ENCODE data around the gene ZSCAN23.

ZSCAN23 gene

DNA sequence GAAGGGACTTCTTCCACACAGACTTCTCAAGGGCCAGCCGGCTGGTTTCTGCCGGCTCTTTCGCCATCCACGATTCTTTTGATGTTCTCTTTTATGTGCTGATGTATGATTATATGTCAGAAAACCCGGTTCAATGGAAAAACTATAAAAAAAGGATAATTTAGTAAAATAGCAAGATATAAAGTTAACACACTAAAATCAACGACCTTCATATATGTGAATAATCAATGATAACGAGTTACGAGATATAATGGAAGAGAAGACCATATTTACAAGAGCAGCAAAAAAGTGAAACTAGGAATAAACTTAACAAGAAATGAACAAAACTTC is 43.2 kb downstream of the ZSCAN23 start:
- CTCF ChIA-PET, result no interaction called here
- POLR2A ChIA-PET, result no interaction called here
- TF ChIP-seq TARDBP (IDR thresholded peaks at IDR 0.05) (no peak), ZNF384 (IDR thresholded peaks at IDR 0.05) (no peak), CTBP1 (IDR thresholded peaks at IDR 0.05; ENCODE audit: borderline replicate concordance) (no peak), FOXM1 (IDR thresholded peaks at IDR 0.05; ENCODE audit: borderline replicate concordance) (no peak), FOXA1 (IDR thresholded peaks at IDR 0.05) (no peak), ARNT (IDR thresholded peaks at IDR 0.05) (no peak), PKNOX1 (IDR thresholded peaks at IDR 0.05) (no peak), ELF4 (IDR thresholded peaks at IDR 0.05) (no peak), HDGF (IDR thresholded peaks at IDR 0.05; ENCODE audit: borderline replicate concordance) (no peak), BHLHE40 (IDR thresholded peaks at IDR 0.05; ENCODE audit: borderline replicate concordance) (no peak), SUZ12 (IDR thresholded peaks at IDR 0.05) (no peak), SP1 (IDR thresholded peaks at IDR 0.05) (no peak), L3MBTL2 (conservative IDR thresholded peaks at IDR 0.05) (no peak), LEF1 (IDR thresholded peaks at IDR 0.05; ENCODE audit: borderline replicate concordance) (no peak), NFRKB (IDR thresholded peaks at IDR 0.05) (no peak), FOXK2 (IDR thresholded peaks at IDR 0.05) (no peak)
- no peak for DNase-seq (ENCODE audit: extremely low spot score)

DNA sequence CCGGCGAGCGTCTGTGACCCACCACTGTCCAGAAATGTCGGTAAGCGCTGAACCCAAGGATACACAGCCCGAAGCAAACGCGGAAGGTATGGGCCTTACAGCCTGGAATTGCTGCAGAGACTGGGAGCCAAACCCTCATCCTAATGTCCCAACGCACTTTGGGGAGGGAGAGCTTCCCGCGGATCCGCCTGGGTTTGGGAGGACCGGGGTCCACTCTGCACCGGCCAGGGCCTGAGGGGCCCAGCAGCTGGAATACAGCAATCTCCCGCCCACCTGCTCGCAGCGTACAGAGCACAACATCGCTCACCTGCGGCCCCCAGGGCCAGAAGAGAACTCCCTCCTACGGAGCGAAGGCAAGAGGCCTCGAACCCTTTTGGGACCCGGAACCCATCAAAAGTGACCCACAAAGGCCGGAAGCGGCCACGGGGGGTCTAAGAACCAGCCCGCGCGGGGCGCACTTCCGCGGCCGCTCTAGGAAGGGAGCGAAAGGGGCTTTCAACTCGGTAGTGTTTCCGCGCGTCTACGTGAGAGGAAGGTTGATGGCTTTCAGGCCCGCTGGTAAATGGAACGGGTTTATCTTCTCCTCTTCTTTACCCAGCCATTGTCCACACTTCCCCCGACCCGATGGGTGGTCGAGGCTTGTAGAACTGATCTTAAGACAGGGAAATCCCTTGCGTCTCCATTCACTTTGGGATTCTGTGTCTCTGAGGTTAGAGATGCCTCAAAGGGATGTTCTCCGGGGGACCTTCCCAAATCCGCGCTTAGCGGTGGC is 43.8 kb downstream of the ZSCAN23 start, which contains the start of gene ZSCAN12:
Gene ZSCAN12, minus strand, starts transcription at position 398 of the 772 bp plus-strand sequence. CDS start 1,342 bp downstream, outside the sequence.
- DNase-seq (ENCODE audit: extremely low spot score), result peak; percentile 81
- TF ChIP-seq ZNF384 (IDR thresholded peaks at IDR 0.05) (no peak), HDGF (IDR thresholded peaks at IDR 0.05; ENCODE audit: borderline replicate concordance) (no peak), FOXK2 (IDR thresholded peaks at IDR 0.05) (no peak), LEF1 (IDR thresholded peaks at IDR 0.05; ENCODE audit: borderline replicate concordance) (no peak), CTBP1 (IDR thresholded peaks at IDR 0.05; ENCODE audit: borderline replicate concordance) (peak; percentile 23; the same call in 1 of the 2 replicates), SUZ12 (IDR thresholded peaks at IDR 0.05) (no peak), L3MBTL2 (conservative IDR thresholded peaks at IDR 0.05) (peak; percentile 88), FOXM1 (IDR thresholded peaks at IDR 0.05; ENCODE audit: borderline replicate concordance) (peak; percentile 69; the same call in 1 of the 2 replicates), BHLHE40 (IDR thresholded peaks at IDR 0.05; ENCODE audit: borderline replicate concordance) (no peak), PKNOX1 (IDR thresholded peaks at IDR 0.05) (no peak), ELF4 (IDR thresholded peaks at IDR 0.05) (peak; percentile 63; the same call in 1 of the 2 replicates), NFRKB (IDR thresholded peaks at IDR 0.05) (peak; percentile 69; the same call in 1 of the 2 replicates), SP1 (IDR thresholded peaks at IDR 0.05) (no peak), FOXA1 (IDR thresholded peaks at IDR 0.05) (no peak), TARDBP (IDR thresholded peaks at IDR 0.05) (no peak), ARNT (IDR thresholded peaks at IDR 0.05) (peak; percentile 64)
- POLR2A ChIA-PET, result interaction anchor here (0.7 to 2.3 kb wide), 8 partner anchors 44 to 258 kb away, joined by 3 to 8 read pairs (median 4); partner anchors contain the start of genes ZKSCAN8, ZSCAN23 and ZSCAN26
- CTCF ChIA-PET, result no interaction called here

DNA sequence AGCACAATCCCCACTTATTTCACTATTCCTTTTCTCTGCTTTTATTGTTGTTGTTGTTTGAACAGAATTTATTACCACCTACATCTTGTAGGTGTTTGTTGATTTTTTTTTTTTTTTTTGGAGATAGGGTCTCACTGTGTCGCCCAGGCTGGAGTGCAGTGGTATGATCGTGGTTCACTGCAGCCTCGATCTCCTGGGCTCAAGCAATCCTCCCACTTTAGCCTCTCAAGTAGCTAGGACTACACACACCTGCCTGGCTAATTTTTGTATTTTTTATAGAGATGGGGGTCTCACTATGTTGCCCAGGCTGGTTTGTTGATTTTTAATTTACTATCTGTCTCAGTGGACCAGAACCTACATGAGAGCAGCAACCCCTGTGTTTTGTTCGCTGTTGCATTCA is 47.4 kb downstream of the ZSCAN23 start:
- POLR2A ChIA-PET, result no interaction called here
- CTCF ChIA-PET, result no interaction called here
- no peak for DNase-seq (ENCODE audit: extremely low spot score)
- TF ChIP-seq ARNT (IDR thresholded peaks at IDR 0.05), result no peak
- TF ChIP-seq ZNF384 (IDR thresholded peaks at IDR 0.05), result no peak; the same call in 1 of the 2 replicates
- no peak for TF ChIP-seq SP1 (IDR thresholded peaks at IDR 0.05)

GRCh38 chr6:28393912-28394662 is 49.2 kb downstream of the ZSCAN23 start:
- CTCF ChIA-PET, result interaction anchor here (0.7 kb wide), 1 partner anchor 53 kb away, joined by 3 read pairs; no protein-coding TSS in a partner anchor
- POLR2A ChIA-PET, result interaction anchor here (1.5 to 1.9 kb wide), 2 partner anchors 49 to 95 kb away, joined by 4 to 5 read pairs; partner anchors contain the start of gene ZSCAN23
- no peak for DNase-seq (ENCODE audit: extremely low spot score)
- TF ChIP-seq SUZ12 (IDR thresholded peaks at IDR 0.05) (no peak), LEF1 (IDR thresholded peaks at IDR 0.05; ENCODE audit: borderline replicate concordance) (no peak), TARDBP (IDR thresholded peaks at IDR 0.05) (no peak), ARNT (IDR thresholded peaks at IDR 0.05) (no peak), L3MBTL2 (conservative IDR thresholded peaks at IDR 0.05) (no peak), NFRKB (IDR thresholded peaks at IDR 0.05) (no peak), FOXM1 (IDR thresholded peaks at IDR 0.05; ENCODE audit: borderline replicate concordance) (no peak), HDGF (IDR thresholded peaks at IDR 0.05; ENCODE audit: borderline replicate concordance) (no peak), FOXA1 (IDR thresholded peaks at IDR 0.05) (no peak), FOXK2 (IDR thresholded peaks at IDR 0.05) (no peak), SP1 (IDR thresholded peaks at IDR 0.05) (no peak), PKNOX1 (IDR thresholded peaks at IDR 0.05) (no peak), BHLHE40 (IDR thresholded peaks at IDR 0.05; ENCODE audit: borderline replicate concordance) (no peak), CTBP1 (IDR thresholded peaks at IDR 0.05; ENCODE audit: borderline replicate concordance) (no peak), ELF4 (IDR thresholded peaks at IDR 0.05) (no peak)

DNA sequence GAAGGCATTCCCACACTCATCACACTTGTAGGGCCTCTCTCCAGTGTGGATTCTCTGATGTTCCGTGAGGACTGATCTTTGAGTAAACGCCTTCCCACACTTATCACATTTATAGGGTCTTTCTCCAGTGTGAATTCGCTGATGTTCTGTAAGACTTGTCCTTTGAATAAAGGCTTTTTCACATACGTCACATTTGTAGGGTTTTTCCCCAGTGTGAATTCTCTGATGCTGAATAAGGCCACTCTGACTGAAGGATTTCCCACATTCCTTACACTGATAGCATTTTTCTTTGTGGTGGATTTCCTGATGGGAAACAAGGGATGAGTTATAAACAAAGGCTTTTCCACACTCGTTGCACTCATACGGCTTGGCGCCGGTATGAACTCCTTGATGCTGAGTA is 52.6 kb downstream of the ZSCAN23 start:
- POLR2A ChIA-PET, result no interaction called here
- CTCF ChIA-PET, result no interaction called here
- TF ChIP-seq LEF1 (IDR thresholded peaks at IDR 0.05; ENCODE audit: borderline replicate concordance), result no peak
- no peak for TF ChIP-seq NFRKB (IDR thresholded peaks at IDR 0.05)
- TF ChIP-seq HDGF (IDR thresholded peaks at IDR 0.05; ENCODE audit: borderline replicate concordance), result no peak
- no peak for TF ChIP-seq FOXA1 (IDR thresholded peaks at IDR 0.05)
- TF ChIP-seq PKNOX1 (IDR thresholded peaks at IDR 0.05), result no peak
- no peak for TF ChIP-seq SP1 (IDR thresholded peaks at IDR 0.05)
- TF ChIP-seq FOXK2 (IDR thresholded peaks at IDR 0.05), result no peak
- no peak for DNase-seq (ENCODE audit: extremely low spot score)
